SK-N-SH treated with all-trans-retinoic acid at 6 μM for 48 hours (cell line): ENCODE results near the gene CCDC34.

ENCODE experiments used
- ATAC-seq: fragments of 200-7000 bp; cut with Tn5 transposase; 3 replicates; pipeline ENCODE4 v1.9.1; 2020; ENCODE audit warnings: mild to moderate bottlenecking, moderate library complexity
- ARNTL ChIP-seq: fragments of 450-650 bp; formaldehyde crosslinking; IDR thresholded peaks from 2 replicates; pipeline ENCODE4 v1.5.0; 2020; ENCODE audit warnings: low read depth, mild to moderate bottlenecking, moderate library complexity, borderline replicate concordance
- BACH2 ChIP-seq: fragments of 250-450 bp; sonication (Bioruptor Pico); IDR thresholded peaks from 2 replicates; pipeline ENCODE4 v1.9.0; 2021; ENCODE audit warnings: mild to moderate bottlenecking, borderline replicate concordance
- CSDC2 ChIP-seq: fragments of 250-450 bp; sonication (Bioruptor Pico); IDR thresholded peaks from 2 replicates; pipeline ENCODE4 v1.5.0; 2020; ENCODE audit warnings: mild to moderate bottlenecking, moderate library complexity
- ESRRG ChIP-seq: fragments of 250-450 bp; sonication (Bioruptor Pico); IDR thresholded peaks from 2 replicates; pipeline ENCODE4 v1.6.1; 2021; ENCODE audit warnings: mild to moderate bottlenecking
- GLIS3 ChIP-seq: fragments of 250-450 bp; sonication (Bioruptor Pico); IDR thresholded peaks from 2 replicates; pipeline ENCODE4 v1.5.0; 2020; ENCODE audit warnings: mild to moderate bottlenecking, moderate library complexity
- ISL1 ChIP-seq: fragments of 250-450 bp; sonication (Bioruptor Pico); IDR thresholded peaks from 2 replicates; pipeline ENCODE4 v2.1.2; 2022; ENCODE audit warnings: mild to moderate bottlenecking, moderate library complexity
- OSR1 ChIP-seq: fragments of 250-450 bp; sonication (Bioruptor Pico); IDR thresholded peaks from 2 replicates; pipeline ENCODE4 v1.8.0; 2022; ENCODE audit warnings: moderate library complexity, mild to moderate bottlenecking, inconsistent platforms
- PPARA ChIP-seq: fragments of 250-450 bp; sonication (Bioruptor Pico); IDR thresholded peaks from 2 replicates; pipeline ENCODE4 v1.5.0; 2020; ENCODE audit warnings: mild to moderate bottlenecking, borderline replicate concordance
- RARB ChIP-seq: fragments of 250-450 bp; sonication (Bioruptor Pico); IDR thresholded peaks from 2 replicates; pipeline ENCODE4 v1.8.0; 2021; ENCODE audit warnings: mild to moderate bottlenecking, moderate library complexity
- SNAI2 ChIP-seq: fragments of 250-450 bp; sonication (Bioruptor Pico); IDR thresholded peaks from 2 replicates; pipeline ENCODE4 v1.5.0; 2020; ENCODE audit warnings: mild to moderate bottlenecking, moderate library complexity
- TCF4 ChIP-seq: fragments of 250-450 bp; sonication (Bioruptor Pico); IDR thresholded peaks from 2 replicates; pipeline ENCODE4 v1.8.0; 2021; ENCODE audit warnings: mild to moderate bottlenecking, moderate library complexity, borderline replicate concordance
- TOX ChIP-seq: fragments of 250-450 bp; sonication (Bioruptor Pico); IDR thresholded peaks from 2 replicates; pipeline ENCODE4 v1.8.0; 2021; ENCODE audit warnings: mild to moderate bottlenecking, moderate library complexity, borderline replicate concordance
- ZC3H10 ChIP-seq: fragments of 250-450 bp; sonication (Bioruptor Pico); IDR thresholded peaks from 2 replicates; pipeline ENCODE4 v1.5.1; 2021; ENCODE audit warnings: mild to moderate bottlenecking, moderate library complexity
- ZFP3 ChIP-seq: fragments of 250-450 bp; sonication (Bioruptor Pico); IDR thresholded peaks from 2 replicates; pipeline ENCODE4 v1.5.0; 2020; ENCODE audit warnings: mild to moderate bottlenecking, moderate library complexity
- ZFP30 ChIP-seq: fragments of 450-650 bp; formaldehyde crosslinking; IDR thresholded peaks from 2 replicates; pipeline ENCODE4 v1.5.0; 2022; ENCODE audit warnings: mild to moderate bottlenecking, moderate library complexity
- ZNF565 ChIP-seq: fragments of 450-650 bp; formaldehyde crosslinking; conservative IDR thresholded peaks from 2 replicates; pipeline ENCODE4 v1.5.0; 2020; ENCODE audit warnings: low read depth, mild to moderate bottlenecking, moderate library complexity
- ZNF70 ChIP-seq: fragments of 450-650 bp; formaldehyde crosslinking; IDR thresholded peaks from 2 replicates; pipeline ENCODE4 v1.5.0; 2020; ENCODE audit warnings: mild to moderate bottlenecking, moderate library complexity
- ZNF8 ChIP-seq: fragments of 450-650 bp; formaldehyde crosslinking; IDR thresholded peaks from 2 replicates; pipeline ENCODE4 v1.5.0; 2020; ENCODE audit warnings: mild to moderate bottlenecking, moderate library complexity
- TF ChIP-seq, protein P1 (sequence below): fragments of 250-450 bp; sonication (Bioruptor Pico); IDR thresholded peaks from 2 replicates; pipeline ENCODE4 v1.8.0; 2020; ENCODE audit warnings: mild to moderate bottlenecking, moderate library complexity, borderline replicate concordance
- TF ChIP-seq, protein P2 (sequence below): fragments of 250-450 bp; sonication (Bioruptor Pico); IDR thresholded peaks from 2 replicates; pipeline ENCODE4 v1.5.0; 2020; ENCODE audit warnings: mild to moderate bottlenecking, moderate library complexity
- TF ChIP-seq, protein P3 (sequence below): fragments of 250-450 bp; sonication (Bioruptor Pico); IDR thresholded peaks from 2 replicates; pipeline ENCODE4 v1.8.0; 2021; ENCODE audit warnings: low read depth, mild to moderate bottlenecking, moderate library complexity, borderline replicate concordance

CCDC34 gene

DNA sequence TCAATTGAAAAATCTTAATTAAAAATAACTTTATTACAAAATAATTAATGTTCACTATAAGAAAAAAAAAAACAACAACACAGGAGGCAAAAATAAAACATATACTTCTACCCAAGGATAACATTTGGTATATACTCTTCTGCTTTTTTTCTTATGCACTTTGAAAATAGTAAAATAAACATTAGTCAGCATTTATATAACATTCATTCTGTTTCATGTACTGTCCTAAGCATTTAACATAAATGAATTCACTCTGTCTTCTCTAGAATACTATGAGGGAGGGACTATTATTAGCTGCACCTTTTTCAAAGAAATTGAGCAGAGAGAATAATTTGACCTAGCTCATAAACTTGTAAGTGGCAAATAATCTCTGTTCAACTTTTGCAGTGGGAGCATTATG lies 48.3 kb upstream of the CCDC34 start:
- ATAC-seq = no peak
- TF ChIP-seq BACH2 (CRISPR knock-in tag) (no peak), GLIS3 (no peak), ZNF565 (no peak), TOX (CRISPR knock-in tag) (no peak), PPARA (no peak), TCF4 (no peak), OSR1 (CRISPR knock-in tag) (no peak), ISL1 (CRISPR knock-in tag) (no peak), ZNF70 (no peak), ZNF8 (CRISPR knock-in tag) (no peak), ZC3H10 (CRISPR knock-in tag) (no peak), ZFP3 (CRISPR knock-in tag) (no peak), ZFP30 (CRISPR knock-in tag) (no peak), ARNTL (CRISPR knock-in tag) (no peak)
- TF ChIP-seq, protein P1, sequence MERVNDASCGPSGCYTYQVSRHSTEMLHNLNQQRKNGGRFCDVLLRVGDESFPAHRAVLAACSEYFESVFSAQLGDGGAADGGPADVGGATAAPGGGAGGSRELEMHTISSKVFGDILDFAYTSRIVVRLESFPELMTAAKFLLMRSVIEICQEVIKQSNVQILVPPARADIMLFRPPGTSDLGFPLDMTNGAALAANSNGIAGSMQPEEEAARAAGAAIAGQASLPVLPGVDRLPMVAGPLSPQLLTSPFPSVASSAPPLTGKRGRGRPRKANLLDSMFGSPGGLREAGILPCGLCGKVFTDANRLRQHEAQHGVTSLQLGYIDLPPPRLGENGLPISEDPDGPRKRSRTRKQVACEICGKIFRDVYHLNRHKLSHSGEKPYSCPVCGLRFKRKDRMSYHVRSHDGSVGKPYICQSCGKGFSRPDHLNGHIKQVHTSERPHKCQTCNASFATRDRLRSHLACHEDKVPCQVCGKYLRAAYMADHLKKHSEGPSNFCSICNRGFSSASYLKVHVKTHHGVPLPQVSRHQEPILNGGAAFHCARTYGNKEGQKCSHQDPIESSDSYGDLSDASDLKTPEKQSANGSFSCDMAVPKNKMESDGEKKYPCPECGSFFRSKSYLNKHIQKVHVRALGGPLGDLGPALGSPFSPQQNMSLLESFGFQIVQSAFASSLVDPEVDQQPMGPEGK (CRISPR knock-in tag) = no peak
- TF ChIP-seq, protein P2, sequence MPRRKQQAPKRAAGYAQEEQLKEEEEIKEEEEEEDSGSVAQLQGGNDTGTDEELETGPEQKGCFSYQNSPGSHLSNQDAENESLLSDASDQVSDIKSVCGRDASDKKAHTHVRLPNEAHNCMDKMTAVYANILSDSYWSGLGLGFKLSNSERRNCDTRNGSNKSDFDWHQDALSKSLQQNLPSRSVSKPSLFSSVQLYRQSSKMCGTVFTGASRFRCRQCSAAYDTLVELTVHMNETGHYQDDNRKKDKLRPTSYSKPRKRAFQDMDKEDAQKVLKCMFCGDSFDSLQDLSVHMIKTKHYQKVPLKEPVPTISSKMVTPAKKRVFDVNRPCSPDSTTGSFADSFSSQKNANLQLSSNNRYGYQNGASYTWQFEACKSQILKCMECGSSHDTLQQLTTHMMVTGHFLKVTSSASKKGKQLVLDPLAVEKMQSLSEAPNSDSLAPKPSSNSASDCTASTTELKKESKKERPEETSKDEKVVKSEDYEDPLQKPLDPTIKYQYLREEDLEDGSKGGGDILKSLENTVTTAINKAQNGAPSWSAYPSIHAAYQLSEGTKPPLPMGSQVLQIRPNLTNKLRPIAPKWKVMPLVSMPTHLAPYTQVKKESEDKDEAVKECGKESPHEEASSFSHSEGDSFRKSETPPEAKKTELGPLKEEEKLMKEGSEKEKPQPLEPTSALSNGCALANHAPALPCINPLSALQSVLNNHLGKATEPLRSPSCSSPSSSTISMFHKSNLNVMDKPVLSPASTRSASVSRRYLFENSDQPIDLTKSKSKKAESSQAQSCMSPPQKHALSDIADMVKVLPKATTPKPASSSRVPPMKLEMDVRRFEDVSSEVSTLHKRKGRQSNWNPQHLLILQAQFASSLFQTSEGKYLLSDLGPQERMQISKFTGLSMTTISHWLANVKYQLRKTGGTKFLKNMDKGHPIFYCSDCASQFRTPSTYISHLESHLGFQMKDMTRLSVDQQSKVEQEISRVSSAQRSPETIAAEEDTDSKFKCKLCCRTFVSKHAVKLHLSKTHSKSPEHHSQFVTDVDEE (CRISPR knock-in tag) = no peak
- TF ChIP-seq, all 23 proteins: peak for 0

DNA sequence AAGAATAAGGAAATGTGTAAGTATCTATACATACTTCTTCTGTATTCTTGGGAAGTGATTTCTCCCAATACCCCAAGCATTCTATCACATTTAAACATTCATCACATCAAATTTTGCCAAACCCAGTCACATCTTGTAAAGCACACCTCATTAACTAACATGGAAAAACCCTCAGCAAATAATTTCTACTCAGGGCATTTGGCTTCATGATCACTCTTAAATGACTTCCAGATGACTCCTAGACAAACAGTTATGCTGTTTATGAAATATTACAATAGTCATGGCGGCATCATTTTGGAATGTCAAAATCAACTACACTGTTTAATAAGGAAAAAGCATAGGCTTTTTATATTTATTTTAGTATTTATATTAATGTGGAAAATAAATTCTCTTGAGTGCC lies 47.3 kb upstream of the CCDC34 start:
- TF ChIP-seq, protein P3, sequence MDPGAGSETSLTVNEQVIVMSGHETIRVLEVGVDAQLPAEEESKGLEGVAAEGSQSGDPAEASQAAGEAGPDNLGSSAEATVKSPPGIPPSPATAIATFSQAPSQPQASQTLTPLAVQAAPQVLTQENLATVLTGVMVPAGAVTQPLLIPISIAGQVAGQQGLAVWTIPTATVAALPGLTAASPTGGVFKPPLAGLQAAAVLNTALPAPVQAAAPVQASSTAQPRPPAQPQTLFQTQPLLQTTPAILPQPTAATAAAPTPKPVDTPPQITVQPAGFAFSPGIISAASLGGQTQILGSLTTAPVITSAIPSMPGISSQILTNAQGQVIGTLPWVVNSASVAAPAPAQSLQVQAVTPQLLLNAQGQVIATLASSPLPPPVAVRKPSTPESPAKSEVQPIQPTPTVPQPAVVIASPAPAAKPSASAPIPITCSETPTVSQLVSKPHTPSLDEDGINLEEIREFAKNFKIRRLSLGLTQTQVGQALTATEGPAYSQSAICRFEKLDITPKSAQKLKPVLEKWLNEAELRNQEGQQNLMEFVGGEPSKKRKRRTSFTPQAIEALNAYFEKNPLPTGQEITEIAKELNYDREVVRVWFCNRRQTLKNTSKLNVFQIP = no peak
- no peak for TF ChIP-seq GLIS3
- TF ChIP-seq ZNF8 (CRISPR knock-in tag) = no peak
- TF ChIP-seq CSDC2 (CRISPR knock-in tag) = no peak
- TF ChIP-seq ZNF70 = no peak
- no peak for TF ChIP-seq PPARA
- no peak for TF ChIP-seq RARB (CRISPR knock-in tag)
- TF ChIP-seq, protein P1 (CRISPR knock-in tag) = no peak
- no peak for TF ChIP-seq ESRRG (CRISPR knock-in tag)
- TF ChIP-seq ZFP30 (CRISPR knock-in tag) = no peak
- no peak for TF ChIP-seq ZC3H10 (CRISPR knock-in tag)
- TF ChIP-seq TOX (CRISPR knock-in tag) = no peak
- no peak for TF ChIP-seq ZNF565
- TF ChIP-seq SNAI2 (CRISPR knock-in tag) = no peak
- no peak for TF ChIP-seq ARNTL (CRISPR knock-in tag)
- TF ChIP-seq ZFP3 (CRISPR knock-in tag) = no peak
- TF ChIP-seq OSR1 (CRISPR knock-in tag) = no peak
- TF ChIP-seq, protein P2 (CRISPR knock-in tag) = no peak
- ATAC-seq = no peak
